Adrenal gland (tissue), 12 donors: ENCODE measurements around the gene DIPK2A. TPM values are rescaled to one million over a fixed set of nuclear protein-coding genes. Genes with fewer than 3 reads are reported as not detected.

Experiments
- DNase-seq, 7 donors: peaks; one replicate each; pipeline ENCODE4 v3.0.0-alpha.2; 2019 to 2020
- H3K27ac ChIP-seq, 5 donors: fragments of 200-600 bp; sonication (generic) in 4 of 5; 1 replicate in 3 of 5; 2 replicates in 2 of 5; pipeline versions ENCODE4 v1.5.1 to v1.8.0; 2016 to 2020; ENCODE audit warnings: mild to moderate bottlenecking in 1 of 5
- H3K27me3 ChIP-seq: fragments of 200-600 bp; 2 replicates; pipeline ENCODE4 v1.8.0; 2021
- H3K36me3 ChIP-seq, 2 donors: fragments of 200-600 bp; replicated peaks in 1 of 2; 1 replicate in 1 of 2; 2 replicates in 1 of 2; pipeline versions ENCODE4 v1.5.1 to v1.8.0; 2018 to 2022
- H3K4me1 ChIP-seq, 2 donors: fragments of 200-600 bp; replicated peaks in 1 of 2; 1 replicate in 1 of 2; 2 replicates in 1 of 2; pipeline versions ENCODE4 v1.5.1 to v1.8.0; 2018 to 2021
- H3K4me3 ChIP-seq, 4 donors: fragments of 200-600 bp; sonication (generic) in 3 of 4; one replicate each; pipeline ENCODE4 v1.5.1; 2016 to 2018
- H3K9me3 ChIP-seq, 3 donors: fragments of 200-600 bp; sonication (generic) in 1 of 3; replicated peaks in 1 of 3; 1 replicate in 2 of 3; 2 replicates in 1 of 3; pipeline versions ENCODE4 v1.5.1 to v1.8.0; 2016 to 2021
- POLR2A ChIP-seq, 2 donors: fragments of 450-650 bp; IDR thresholded peaks; one replicate each; pipeline ENCODE4 v1.6.1; 2017; ENCODE audit warnings: antibody characterized with exemption in 2 of 2, mild to moderate bottlenecking in 2 of 2, moderate library complexity in 1 of 2
- WGBS, 4 donors: extraction: QIAGEN DNeasy Blood & Tissue Kit in 2 of 4; methylation state at CpG; one replicate each; pipeline versions ENCODE4 v1.1.5 to v1.1.7; 2013 to 2017; 5-methylcytosine and 5-hydroxymethylcytosine counted together
- intact Hi-C, 2 donors: fragments of 100-400 bp; cut with DNase I; formaldehyde crosslinking; loops; one replicate each; pipeline versions ENCODE4 v1.14.1 to v1.15.0; 2022 to 2023
- polyA plus RNA-seq, 3 donors: library from polyadenylated mRNA; stranded (reverse); fragments of 200-250 nt in 2 of 3; fragments of 350-450 nt in 1 of 3; fragmentation: Illumina TruSeq in 1 of 3; extraction: RNeasy Lipid Tissue Mini Kit (QIAGEN cat#74804) in 1 of 3; gene quantifications; one replicate each; pipeline ENCODE4 v1.2.3, GENCODE V29; 2013 to 2014
- total RNA-seq, 9 donors: library from RNA; depleted of rRNA in 4 of 9; stranded (reverse); fragments of >200 nt in 4 of 9; fragments of 120-200 nt in 1 of 9; fragmentation: NEBNext Ultra II Directional in 1 of 9; extraction: Animal tissue kit (Norgen Biotek cat#: 25700) in 1 of 9; gene quantifications; one replicate each; pipeline versions ENCODE4 v1.1.0 to v1.2.4, GENCODE V29; 2013 to 2023
- TF ChIP-seq, protein P1 (sequence below), 6 experiments: fragments of 450-650 bp in 4 of 6; fragments of 200-600 bp in 2 of 6; sonication (generic) in 1 of 6; IDR thresholded peaks; 1 replicate in 5 of 6; 2 replicates in 1 of 6; pipeline versions ENCODE4 v1.5.1 to v1.8.0; 2016 to 2021; ENCODE audit warnings: antibody characterized with exemption in 6 of 6, mild to moderate bottlenecking in 2 of 6, moderate library complexity in 1 of 6
- donor health status: healthy with polysubstance abuse.
- donor health status: Bipolar disorder and iron deficiency.
- donor health status: DM: yes; HTN: yes; CAD: no.
- donor health status: DM: no; HTN: no; CAD: no.
- donor health status: DM: no; HTN: no; CAD: no.
- donor health status: DM: yes; HTN: yes; CAD: no.

DIPK2A gene
- total and polyA plus RNA-seq, 12 donors, result 2.5 to 43.7 (median 19.3) TPM

DNA sequence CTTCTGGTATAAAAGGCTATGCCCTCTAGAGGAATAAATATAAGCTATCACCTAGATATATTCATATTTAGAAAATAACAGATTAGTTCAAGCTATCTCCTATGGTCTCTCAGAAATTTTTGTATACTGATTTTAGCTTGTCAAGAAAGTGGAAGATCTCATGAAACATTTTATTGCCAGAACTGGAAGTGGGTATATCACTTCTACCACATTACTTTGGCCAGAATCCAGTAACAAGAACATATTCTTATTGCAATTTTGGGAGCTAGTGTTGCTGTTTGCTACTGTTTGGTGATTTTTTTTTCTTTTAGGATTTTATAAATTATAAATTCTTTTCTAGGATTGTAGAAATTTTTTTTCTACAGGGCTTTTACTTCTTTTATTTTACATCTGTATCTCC, 14.2 kb upstream of the DIPK2A start:
- H3K4me1 ChIP-seq, result no peaks in the 10 kb centered on the region
- no peak for DNase-seq
- no peak overlapping the region for H3K4me3 ChIP-seq
- no peaks in the 10 kb centered on the region for H3K27me3 ChIP-seq
- peaks cover 0 to 12% (median 4%) of the 10 kb centered on the region in 3 donors for H3K9me3 ChIP-seq
- intact Hi-C loops, result no loop called here
- H3K36me3 ChIP-seq, result no peaks in the 10 kb centered on the region
- H3K27ac ChIP-seq, result no peak overlapping the region
- TF ChIP-seq, protein P1, sequence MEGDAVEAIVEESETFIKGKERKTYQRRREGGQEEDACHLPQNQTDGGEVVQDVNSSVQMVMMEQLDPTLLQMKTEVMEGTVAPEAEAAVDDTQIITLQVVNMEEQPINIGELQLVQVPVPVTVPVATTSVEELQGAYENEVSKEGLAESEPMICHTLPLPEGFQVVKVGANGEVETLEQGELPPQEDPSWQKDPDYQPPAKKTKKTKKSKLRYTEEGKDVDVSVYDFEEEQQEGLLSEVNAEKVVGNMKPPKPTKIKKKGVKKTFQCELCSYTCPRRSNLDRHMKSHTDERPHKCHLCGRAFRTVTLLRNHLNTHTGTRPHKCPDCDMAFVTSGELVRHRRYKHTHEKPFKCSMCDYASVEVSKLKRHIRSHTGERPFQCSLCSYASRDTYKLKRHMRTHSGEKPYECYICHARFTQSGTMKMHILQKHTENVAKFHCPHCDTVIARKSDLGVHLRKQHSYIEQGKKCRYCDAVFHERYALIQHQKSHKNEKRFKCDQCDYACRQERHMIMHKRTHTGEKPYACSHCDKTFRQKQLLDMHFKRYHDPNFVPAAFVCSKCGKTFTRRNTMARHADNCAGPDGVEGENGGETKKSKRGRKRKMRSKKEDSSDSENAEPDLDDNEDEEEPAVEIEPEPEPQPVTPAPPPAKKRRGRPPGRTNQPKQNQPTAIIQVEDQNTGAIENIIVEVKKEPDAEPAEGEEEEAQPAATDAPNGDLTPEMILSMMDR (IDR thresholded peaks at IDR 0.05), result no peak
- no peak for TF ChIP-seq POLR2A (IDR thresholded peaks at IDR 0.05)

GRCh38 chr3:143958966-143959365, 12.7 kb upstream of the DIPK2A start:
- no peak overlapping the region for H3K27ac ChIP-seq
- no peak for TF ChIP-seq POLR2A (IDR thresholded peaks at IDR 0.05)
- TF ChIP-seq, protein P1 (IDR thresholded peaks at IDR 0.05), result no peak
- no peak for DNase-seq
- H3K27me3 ChIP-seq, result no peaks in the 10 kb centered on the region
- peaks cover 0 to 12% (median 4%) of the 10 kb centered on the region in 3 donors for H3K9me3 ChIP-seq
- H3K36me3 ChIP-seq, result no peaks in the 10 kb centered on the region
- no peaks in the 10 kb centered on the region for H3K4me1 ChIP-seq
- no peak overlapping the region for H3K4me3 ChIP-seq
- intact Hi-C loops, result no loop called here

GRCh38 chr3:143961342-143961741, 10.3 kb upstream of the DIPK2A start:
- no peak for DNase-seq
- Histone ChIP-seq H3K4me1 (no peaks in the 10 kb centered on the region), H3K9me3 (peaks cover 0 to 12% (median 4%) of the 10 kb centered on the region in 3 donors), H3K36me3 (no peaks in the 10 kb centered on the region), H3K27ac (no peak overlapping the region), H3K27me3 (no peaks in the 10 kb centered on the region), H3K4me3 (no peak overlapping the region)
- TF ChIP-seq, protein P1 (IDR thresholded peaks at IDR 0.05), result no peak
- no peak for TF ChIP-seq POLR2A (IDR thresholded peaks at IDR 0.05)
- intact Hi-C loops, result no loop called here
- WGBS, 4 donors, result 92 to 97% (median 95%) methylated on average over 1 of the region's 1 CpG

- peaks cover 0 to 9% (median 4%) of the 10 kb centered on the region in 3 donors for H3K9me3 ChIP-seq
These were observed 7.7 kb upstream of the DIPK2A start for GRCh38 chr3:143963946-143964345.

More at GRCh38 chr3:143963946-143964345, 7.7 kb upstream of the DIPK2A start:
- WGBS, 4 donors, result 57 to 78% (median 60%) methylated on average over 6 of the region's 6 CpGs
- Histone ChIP-seq H3K4me1 (no peaks in the 10 kb centered on the region), H3K27me3 (no peaks in the 10 kb centered on the region), H3K36me3 (no peaks in the 10 kb centered on the region), H3K27ac (no peak overlapping the region), H3K4me3 (no peak overlapping the region)
- TF ChIP-seq POLR2A (IDR thresholded peaks at IDR 0.05), result no peak
- TF ChIP-seq, protein P1 (IDR thresholded peaks at IDR 0.05), result no peak
- intact Hi-C loops, result no loop called here
- DNase-seq, result peak in 5 of 7 donors; percentile 46 to 77 (median 70)
